GM04504 (cell line): ENCODE data around the gene ARID1A.
A peak's percentile ranks its signal among the peaks of the same experiment; 100 is the strongest.
"Not testable (repeated sequence)": the region's sequence is repeated elsewhere in the genome, so short reads cannot be mapped to it uniquely, and the experiment has no call there.

Experiments
- DNase-seq: peaks from one replicate; pipeline ENCODE4 v3.0.0-alpha.2; 2012; ENCODE audit warnings: low read depth

Gene ARID1A

GRCh38 chr1:26697978-26698849, 2.4 kb downstream of the ARID1A start:
- peak; percentile 96 for DNase-seq

DNA sequence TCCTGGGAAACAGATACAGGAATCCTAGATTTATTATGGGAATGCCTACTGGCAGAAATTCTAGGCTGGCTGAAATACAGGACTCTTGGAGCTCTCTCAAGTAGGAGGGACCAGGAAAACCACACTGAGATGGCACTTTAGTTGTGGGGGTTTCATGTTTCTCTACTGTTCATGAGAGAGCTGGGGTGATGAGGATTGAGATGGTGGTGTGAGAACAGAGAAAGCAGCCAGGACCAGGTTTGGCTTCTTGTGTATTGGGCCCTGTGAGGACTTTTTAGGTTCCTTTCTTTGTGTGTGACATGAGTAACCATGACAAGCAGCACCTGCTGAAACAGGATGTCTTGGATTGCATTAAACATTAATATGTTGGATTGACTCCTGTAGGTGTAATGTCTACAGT, 4.9 kb downstream of the ARID1A start:
- DNase-seq: no peak

- DNase-seq: no peak
Observed at GRCh38 chr1:26701266-26701994, 5.6 kb downstream of the ARID1A start.

DNA sequence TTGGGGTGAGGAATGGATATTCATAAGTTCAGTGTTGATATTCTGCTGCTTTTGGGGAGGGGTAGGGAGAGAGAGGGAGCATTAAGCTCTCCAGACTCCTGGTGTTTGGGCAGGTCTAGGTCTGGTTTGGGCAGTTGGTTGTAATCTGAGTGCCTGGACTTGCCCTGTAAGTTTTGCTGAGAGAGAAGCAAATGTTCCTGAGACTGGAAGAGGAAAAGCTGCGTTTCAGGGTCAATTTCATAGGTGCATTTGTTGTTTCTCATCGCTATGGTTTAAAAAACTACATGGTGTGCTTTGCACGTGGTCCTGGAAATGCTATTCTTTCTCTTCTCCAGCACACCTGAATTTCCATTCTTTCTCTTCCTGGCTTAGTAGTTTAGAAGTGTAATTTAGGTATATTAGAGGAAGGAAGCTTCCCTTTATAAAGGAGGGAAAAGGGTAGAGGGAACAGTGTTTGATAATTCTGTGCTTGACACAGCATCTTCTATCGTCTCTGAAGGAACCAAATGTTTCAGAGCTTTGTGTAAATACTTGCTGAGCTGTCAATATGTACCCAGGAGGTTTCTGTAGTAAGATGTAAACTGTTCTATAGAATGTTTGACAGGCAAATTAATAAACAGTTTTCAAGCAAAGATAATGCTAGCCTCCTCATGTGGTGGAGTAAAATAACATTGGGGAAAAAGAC, 6.3 kb downstream of the ARID1A start:
- DNase-seq: no peak

GRCh38 chr1:26702680-26703038, 6.8 kb downstream of the ARID1A start:
- DNase-seq: no peak

DNA sequence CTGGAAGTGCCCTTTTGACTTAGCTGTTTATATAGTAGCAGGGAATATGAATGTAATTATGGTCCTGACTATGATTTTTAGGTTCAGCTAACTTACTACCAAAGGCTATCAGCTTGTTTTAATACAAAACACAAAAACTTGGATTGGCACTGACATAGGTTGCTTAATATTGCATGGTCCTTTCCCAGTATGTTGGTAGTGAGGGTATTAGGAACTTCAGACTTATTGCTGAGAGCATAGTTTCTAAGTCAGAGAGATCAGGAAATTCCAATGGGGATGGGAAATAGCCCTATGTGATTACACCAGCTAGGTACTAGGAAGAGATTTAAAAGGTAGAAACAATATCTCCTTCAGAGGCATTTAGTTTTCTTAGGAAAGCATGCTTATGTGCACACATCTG, 7.7 kb downstream of the ARID1A start:
- DNase-seq: no peak

GRCh38 chr1:26704629-26705028, 8.8 kb downstream of the ARID1A start:
- DNase-seq: no peak

- DNase-seq: not testable (repeated sequence)
Observed at GRCh38 chr1:26705227-26705626, 9.4 kb downstream of the ARID1A start.

DNA sequence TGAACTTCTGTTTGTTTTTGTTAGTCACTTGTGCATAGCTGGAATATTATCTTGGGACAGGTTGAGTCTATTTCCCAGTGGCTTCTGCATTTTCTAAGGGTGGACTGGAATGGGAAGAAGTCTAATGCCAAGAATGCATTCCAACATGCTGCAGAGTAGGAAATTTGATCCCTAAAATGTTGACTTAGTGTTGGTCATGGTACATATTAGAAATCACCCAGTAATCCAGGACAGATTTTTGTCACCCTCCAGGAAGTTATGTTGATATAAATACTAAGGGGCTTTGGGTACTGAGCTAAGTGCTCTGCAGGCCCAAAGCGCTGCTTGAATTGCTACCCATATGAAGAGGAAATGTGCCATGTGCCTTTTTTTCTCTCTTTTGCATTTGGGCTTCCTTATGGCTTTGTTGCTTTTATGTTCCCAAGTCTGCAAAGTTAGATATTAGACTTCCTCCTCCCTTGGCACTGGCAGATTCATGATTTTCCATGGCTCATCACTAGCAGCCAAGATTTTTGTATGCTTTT, 10.0 kb downstream of the ARID1A start:
- peak; percentile 60 for DNase-seq

DNA sequence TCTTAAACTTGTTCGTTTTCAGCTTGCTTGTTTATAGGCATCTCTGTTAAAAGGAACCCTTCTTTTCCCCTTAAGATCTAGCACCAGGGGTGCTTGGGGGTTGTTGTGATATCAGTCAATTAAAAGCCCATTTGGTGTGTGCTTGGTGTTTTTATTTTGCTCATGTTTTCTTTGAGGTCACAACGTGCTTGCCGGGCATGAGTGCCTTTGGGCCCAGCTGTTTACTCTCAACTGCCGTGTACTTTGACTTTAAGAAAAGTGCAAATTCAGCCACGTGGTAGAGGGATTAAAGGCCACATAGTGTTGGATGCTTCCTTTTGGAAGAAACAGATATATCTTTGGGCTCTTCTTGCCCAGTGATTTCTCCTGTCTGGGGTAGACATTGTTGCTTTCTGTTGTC, 10.5 kb downstream of the ARID1A start:
- DNase-seq: no peak

GRCh38 chr1:26710811-26711210, 15.0 kb downstream of the ARID1A start:
- no peak for DNase-seq

- DNase-seq: no peak
Observed at GRCh38 chr1:26711777-26712176, 16.0 kb downstream of the ARID1A start.

DNA sequence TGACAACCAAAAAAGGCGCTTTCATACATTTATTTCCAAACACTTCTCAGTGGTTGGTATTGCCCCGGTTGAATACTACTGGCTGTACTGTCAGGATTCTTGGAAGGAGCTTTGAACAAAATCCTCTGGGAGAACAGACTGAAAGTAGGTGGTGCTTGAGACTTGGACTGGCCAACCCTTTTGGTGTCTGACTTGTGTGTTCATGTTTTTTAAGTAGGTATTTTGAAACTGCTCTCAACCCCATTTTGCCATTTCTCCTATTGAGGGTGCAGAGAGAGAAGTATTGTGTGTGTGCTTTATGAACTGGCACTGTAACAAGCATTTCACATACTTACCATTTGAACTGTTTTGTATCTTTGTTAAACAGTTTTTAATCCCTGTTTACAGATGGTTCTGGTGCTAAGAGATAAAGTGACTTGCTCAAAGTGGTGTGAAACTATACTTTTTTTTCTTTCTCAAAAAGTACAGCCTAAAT, 21.2 kb downstream of the ARID1A start:
- no peak for DNase-seq

DNA sequence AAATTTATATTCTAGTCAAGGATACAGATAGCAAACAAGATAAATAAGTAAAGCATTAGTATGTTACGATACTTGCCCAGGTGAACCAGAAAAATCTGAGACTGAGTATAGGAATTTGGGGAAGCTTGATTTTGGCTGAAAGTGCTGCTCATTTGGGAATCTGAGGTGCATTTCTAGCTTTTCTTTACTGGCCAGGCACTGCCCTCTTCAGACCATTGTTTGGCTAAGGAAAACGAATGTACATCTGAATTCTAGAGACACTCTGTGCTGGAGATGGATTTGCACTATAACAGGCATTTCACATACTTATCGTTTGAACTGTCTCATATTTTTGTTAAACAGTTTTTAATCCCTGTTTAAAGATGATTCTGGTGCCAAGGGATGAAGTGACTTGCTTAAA, 23.4 kb downstream of the ARID1A start:
- DNase-seq: no peak

- DNase-seq: no peak
Observed at GRCh38 chr1:26721669-26722355, 26.0 kb downstream of the ARID1A start.

- DNase-seq: peak; percentile 99
Observed at GRCh38 chr1:26723013-26723991, 27.5 kb downstream of the ARID1A start.

- no peak for DNase-seq
Observed at GRCh38 chr1:26724118-26724517, 28.3 kb downstream of the ARID1A start.

- no peak for DNase-seq
Observed at GRCh38 chr1:26724926-26725325, 29.1 kb downstream of the ARID1A start.

GRCh38 chr1:26725904-26726303, 30.1 kb downstream of the ARID1A start:
- DNase-seq: not testable (repeated sequence)

- DNase-seq: no peak
Observed at GRCh38 chr1:26726784-26727183, 31.0 kb downstream of the ARID1A start.

GRCh38 chr1:26727476-26727875, 31.7 kb downstream of the ARID1A start:
- DNase-seq: no peak
